CD4-positive, alpha-beta T cell treated with Interleukin-10 for 1 hour (primary cell): ENCODE measurements around the gene DPP4.
"Not testable (repeated sequence)": the region's sequence is repeated elsewhere in the genome, so short reads cannot be mapped to it uniquely, and the experiment has no call there.

Experiments
- DNase-seq: peaks from one replicate; pipeline ENCODE4 v3.0.0-alpha.2; 2020

DPP4 gene

GRCh38 chr2:161983331-161983651, 90.7 kb downstream of the DPP4 start:
- no peak for DNase-seq

GRCh38 chr2:161982548-161983330, 91.3 kb downstream of the DPP4 start:
- DNase-seq, result no peak

GRCh38 chr2:161981679-161982250, 92.2 kb downstream of the DPP4 start:
- DNase-seq, result no peak

GRCh38 chr2:161980976-161981375, 93.0 kb downstream of the DPP4 start:
- DNase-seq, result no peak

GRCh38 chr2:161979490-161979889, 94.5 kb downstream of the DPP4 start:
- DNase-seq, result peak; percentile 19

GRCh38 chr2:161977926-161978325, 96.1 kb downstream of the DPP4 start:
- not testable (repeated sequence) for DNase-seq

- no peak for DNase-seq
These were observed 97.1 kb downstream of the DPP4 start for GRCh38 chr2:161976917-161977316.

- no peak for DNase-seq
These were observed 97.7 kb downstream of the DPP4 start for GRCh38 chr2:161976295-161976694.

- DNase-seq, result no peak
These were observed 98.2 kb downstream of the DPP4 start for GRCh38 chr2:161975813-161976160.

- no peak for DNase-seq
These were observed 98.8 kb downstream of the DPP4 start for GRCh38 chr2:161975062-161975812.

- no peak for DNase-seq
These were observed 99.6 kb downstream of the DPP4 start for GRCh38 chr2:161974461-161974860.

- DNase-seq, result no peak
These were observed 101.1 kb downstream of the DPP4 start for GRCh38 chr2:161972866-161973265.

GRCh38 chr2:161972232-161972631, 101.8 kb downstream of the DPP4 start:
- no peak for DNase-seq

- no peak for DNase-seq
These were observed 102.5 kb downstream of the DPP4 start for GRCh38 chr2:161971551-161971950.

GRCh38 chr2:161969159-161969558, 104.9 kb downstream of the DPP4 start:
- no peak for DNase-seq

- no peak for DNase-seq
These were observed 108.0 kb downstream of the DPP4 start for GRCh38 chr2:161965994-161966393.

GRCh38 chr2:161964160-161964559, 109.9 kb downstream of the DPP4 start:
- no peak for DNase-seq

- no peak for DNase-seq
These were observed 111.9 kb downstream of the DPP4 start for GRCh38 chr2:161962160-161962559.

- DNase-seq, result no peak
These were observed 113.0 kb downstream of the DPP4 start for GRCh38 chr2:161961061-161961460.

GRCh38 chr2:161956738-161957137, 117.3 kb downstream of the DPP4 start:
- peak; percentile 47 for DNase-seq

- no peak for DNase-seq
These were observed 118.8 kb downstream of the DPP4 start for GRCh38 chr2:161955211-161955610.

GRCh38 chr2:161954103-161954502, 119.9 kb downstream of the DPP4 start:
- DNase-seq, result peak; percentile 63

- DNase-seq, result not testable (repeated sequence)
These were observed 120.6 kb downstream of the DPP4 start for GRCh38 chr2:161953367-161953766.

- peak; percentile 46 for DNase-seq
These were observed 121.2 kb downstream of the DPP4 start for GRCh38 chr2:161952783-161953191.
